ENCODE results near the gene BAAT. TPM values are rescaled to one million over a fixed set of nuclear protein-coding genes. Genes with fewer than 3 reads are reported as not detected.

The BAAT gene
- total and polyA plus RNA-seq, 2 of the 13 experiments (the other 11 are each of a cell fraction or from before 2014, with no cell fraction given), result 0.71 to 7.9 TPM

DNA sequence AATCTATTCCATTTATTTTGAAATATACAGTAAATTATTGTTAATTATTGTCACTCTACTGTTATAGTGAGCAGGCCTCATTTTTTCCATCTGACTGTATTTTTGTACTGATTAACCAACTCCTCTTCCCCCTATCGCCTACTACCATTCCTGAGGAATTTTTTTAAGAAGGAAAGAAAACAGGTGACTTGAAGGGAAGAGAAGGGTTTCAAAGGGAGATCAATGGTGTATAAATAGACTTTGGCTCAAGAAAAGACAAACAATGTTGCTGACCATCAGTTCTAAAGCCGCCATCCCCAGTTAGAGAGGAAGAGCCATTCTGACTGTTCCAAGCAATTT lies 69.7 kb downstream of the BAAT start:
- intact Hi-C loops (cut with micrococcal nuclease; ENCODE audit: unreplicated experiment) (loop anchor here (1.0 to 10.0 kb wide), 5 partner anchors 9 to 252 kb away; partner anchors contain the start of gene RNF20), in situ Hi-C loops (cut with HindIII; ENCODE audit: extremely low pct_ligation_motif_present, low pct_unique_long_range_greater_than_20kb) (loop anchor here (5.0 kb wide), 1 partner anchor 127 kb away; no protein-coding TSS in a partner anchor)
- FAIRE-seq, result no peak
- no peak; the same call in 2 of the 3 replicates for ATAC-seq
- Histone ChIP-seq H3K4me1 (ENCODE audit: insufficient read depth, low read length) (peaks cover 74% of the 10 kb centered on the region), H3K27me3 (ENCODE audit: control insufficient read depth in 1 of 2, insufficient read depth in 2 of 2, low read length in 2 of 2) (no peaks in the 10 kb centered on the region), H3K9me3 (ENCODE audit: low read length) (no peaks in the 10 kb centered on the region), H3K4me3 (replicated peaks in 1 of 3; ENCODE audit: insufficient read depth in 1 of 3, low read depth in 2 of 3, low read length in 3 of 3) (peak overlapping the region in 2 of 3 experiments; percentile 12 to 15; a peak in 2 of 6 replicates), H3K4me2 (ENCODE audit: low read depth, low read length) (peak overlapping the region; percentile 58), H3K79me2 (ENCODE audit: insufficient read depth, low read length) (no peaks in the 10 kb centered on the region), H3K9ac (ENCODE audit: insufficient read depth, low read depth, low read length) (peak overlapping the region; percentile 67), H3K27ac (ENCODE audit: extremely low read length, insufficient read depth, low read length) (peak overlapping the region; percentile 87), H3K36me3 (replicated peaks in 1 of 2; ENCODE audit: control insufficient read depth in 1 of 2, insufficient read depth in 2 of 2, low read length in 2 of 2) (peaks cover 0 to 3% of the 10 kb centered on the region in 2 experiments; a peak in 4 of 5 replicates), H2AFZ (ENCODE audit: low read length) (peak overlapping the region; percentile 7), H4K20me1 (ENCODE audit: insufficient read depth, low read length) (no peaks in the 10 kb centered on the region)
- peak; percentile 87 for DNase-seq (ENCODE audit: low spot score)
- no TSS peak for BruUV-seq (replicated peaks)
- 0% methylated on average over 2 of the region's 2 CpGs for WGBS (ENCODE audit: low lambda C conversion rate)
- ChIA-PET POLR2A (interaction anchor here (1.0 to 2.6 kb wide), 6 partner anchors 10 to 131 kb away, joined by 3 to 75 read pairs (median 16); partner anchors contain the start of genes MRPL50 and ZNF189), CTCF (ENCODE audit: low intra/inter-chr PET ratio, low total read pairs) (interaction anchor here (4.6 kb wide), 1 partner anchor 72 kb away, joined by 65 read pairs; no protein-coding TSS in a partner anchor)
- TF ChIP-seq, protein P1, sequence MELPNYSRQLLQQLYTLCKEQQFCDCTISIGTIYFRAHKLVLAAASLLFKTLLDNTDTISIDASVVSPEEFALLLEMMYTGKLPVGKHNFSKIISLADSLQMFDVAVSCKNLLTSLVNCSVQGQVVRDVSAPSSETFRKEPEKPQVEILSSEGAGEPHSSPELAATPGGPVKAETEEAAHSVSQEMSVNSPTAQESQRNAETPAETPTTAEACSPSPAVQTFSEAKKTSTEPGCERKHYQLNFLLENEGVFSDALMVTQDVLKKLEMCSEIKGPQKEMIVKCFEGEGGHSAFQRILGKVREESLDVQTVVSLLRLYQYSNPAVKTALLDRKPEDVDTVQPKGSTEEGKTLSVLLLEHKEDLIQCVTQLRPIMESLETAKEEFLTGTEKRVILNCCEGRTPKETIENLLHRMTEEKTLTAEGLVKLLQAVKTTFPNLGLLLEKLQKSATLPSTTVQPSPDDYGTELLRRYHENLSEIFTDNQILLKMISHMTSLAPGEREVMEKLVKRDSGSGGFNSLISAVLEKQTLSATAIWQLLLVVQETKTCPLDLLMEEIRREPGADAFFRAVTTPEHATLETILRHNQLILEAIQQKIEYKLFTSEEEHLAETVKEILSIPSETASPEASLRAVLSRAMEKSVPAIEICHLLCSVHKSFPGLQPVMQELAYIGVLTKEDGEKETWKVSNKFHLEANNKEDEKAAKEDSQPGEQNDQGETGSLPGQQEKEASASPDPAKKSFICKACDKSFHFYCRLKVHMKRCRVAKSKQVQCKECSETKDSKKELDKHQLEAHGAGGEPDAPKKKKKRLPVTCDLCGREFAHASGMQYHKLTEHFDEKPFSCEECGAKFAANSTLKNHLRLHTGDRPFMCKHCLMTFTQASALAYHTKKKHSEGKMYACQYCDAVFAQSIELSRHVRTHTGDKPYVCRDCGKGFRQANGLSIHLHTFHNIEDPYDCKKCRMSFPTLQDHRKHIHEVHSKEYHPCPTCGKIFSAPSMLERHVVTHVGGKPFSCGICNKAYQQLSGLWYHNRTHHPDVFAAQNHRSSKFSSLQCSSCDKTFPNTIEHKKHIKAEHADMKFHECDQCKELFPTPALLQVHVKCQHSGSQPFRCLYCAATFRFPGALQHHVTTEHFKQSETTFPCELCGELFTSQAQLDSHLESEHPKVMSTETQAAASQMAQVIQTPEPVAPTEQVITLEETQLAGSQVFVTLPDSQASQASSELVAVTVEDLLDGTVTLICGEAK (IDR thresholded peaks at IDR 0.05), result no peak
- TF ChIP-seq, protein P1 (CRISPR knock-in tag; IDR thresholded peaks at IDR 0.05), result no peak
- TF ChIP-seq, protein P2, sequence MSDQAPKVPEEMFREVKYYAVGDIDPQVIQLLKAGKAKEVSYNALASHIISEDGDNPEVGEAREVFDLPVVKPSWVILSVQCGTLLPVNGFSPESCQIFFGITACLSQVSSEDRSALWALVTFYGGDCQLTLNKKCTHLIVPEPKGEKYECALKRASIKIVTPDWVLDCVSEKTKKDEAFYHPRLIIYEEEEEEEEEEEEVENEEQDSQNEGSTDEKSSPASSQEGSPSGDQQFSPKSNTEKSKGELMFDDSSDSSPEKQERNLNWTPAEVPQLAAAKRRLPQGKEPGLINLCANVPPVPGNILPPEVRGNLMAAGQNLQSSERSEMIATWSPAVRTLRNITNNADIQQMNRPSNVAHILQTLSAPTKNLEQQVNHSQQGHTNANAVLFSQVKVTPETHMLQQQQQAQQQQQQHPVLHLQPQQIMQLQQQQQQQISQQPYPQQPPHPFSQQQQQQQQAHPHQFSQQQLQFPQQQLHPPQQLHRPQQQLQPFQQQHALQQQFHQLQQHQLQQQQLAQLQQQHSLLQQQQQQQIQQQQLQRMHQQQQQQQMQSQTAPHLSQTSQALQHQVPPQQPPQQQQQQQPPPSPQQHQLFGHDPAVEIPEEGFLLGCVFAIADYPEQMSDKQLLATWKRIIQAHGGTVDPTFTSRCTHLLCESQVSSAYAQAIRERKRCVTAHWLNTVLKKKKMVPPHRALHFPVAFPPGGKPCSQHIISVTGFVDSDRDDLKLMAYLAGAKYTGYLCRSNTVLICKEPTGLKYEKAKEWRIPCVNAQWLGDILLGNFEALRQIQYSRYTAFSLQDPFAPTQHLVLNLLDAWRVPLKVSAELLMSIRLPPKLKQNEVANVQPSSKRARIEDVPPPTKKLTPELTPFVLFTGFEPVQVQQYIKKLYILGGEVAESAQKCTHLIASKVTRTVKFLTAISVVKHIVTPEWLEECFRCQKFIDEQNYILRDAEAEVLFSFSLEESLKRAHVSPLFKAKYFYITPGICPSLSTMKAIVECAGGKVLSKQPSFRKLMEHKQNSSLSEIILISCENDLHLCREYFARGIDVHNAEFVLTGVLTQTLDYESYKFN (CRISPR knock-in tag; conservative IDR thresholded peaks at IDR 0.05), result peak; percentile 85; the same call in 1 of the 2 replicates
- TF ChIP-seq, protein P3, sequence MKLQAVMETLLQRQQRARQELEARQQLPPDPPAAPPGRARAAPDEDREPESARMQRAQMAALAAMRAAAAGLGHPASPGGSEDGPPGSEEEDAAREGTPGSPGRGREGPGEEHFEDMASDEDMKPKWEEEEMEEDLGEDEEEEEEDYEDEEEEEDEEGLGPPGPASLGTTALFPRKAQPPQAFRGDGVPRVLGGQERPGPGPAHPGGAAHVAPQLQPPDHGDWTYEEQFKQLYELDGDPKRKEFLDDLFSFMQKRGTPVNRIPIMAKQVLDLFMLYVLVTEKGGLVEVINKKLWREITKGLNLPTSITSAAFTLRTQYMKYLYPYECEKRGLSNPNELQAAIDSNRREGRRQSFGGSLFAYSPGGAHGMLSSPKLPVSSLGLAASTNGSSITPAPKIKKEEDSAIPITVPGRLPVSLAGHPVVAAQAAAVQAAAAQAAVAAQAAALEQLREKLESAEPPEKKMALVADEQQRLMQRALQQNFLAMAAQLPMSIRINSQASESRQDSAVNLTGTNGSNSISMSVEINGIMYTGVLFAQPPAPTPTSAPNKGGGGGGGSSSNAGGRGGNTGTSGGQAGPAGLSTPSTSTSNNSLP (IDR thresholded peaks at IDR 0.05; ENCODE audit: low read depth, low read length), result 0 out of 2 replicates have a peak, but pooled peaks have one; percentile 4
- TF ChIP-seq CREM (IDR thresholded peaks at IDR 0.05) (peak; percentile 83), CREM (CRISPR knock-in tag; IDR thresholded peaks at IDR 0.05) (no peak), PCBP1 (IDR thresholded peaks at IDR 0.05; ENCODE audit: borderline replicate concordance, low read depth, low read length) (no peak), KDM5A (IDR thresholded peaks at IDR 0.05; ENCODE audit: borderline replicate concordance, low read length) (peak; percentile 45; the same call in 1 of the 2 replicates), ZNF577 (CRISPR knock-in tag; IDR thresholded peaks at IDR 0.05; ENCODE audit: borderline replicate concordance, low read depth) (no peak), CBX1 (IDR thresholded peaks at IDR 0.05; ENCODE audit: low read depth) (peak; percentile 17)

Measured in HepG2 (cell line).